MM.1S (cell line): Measurements from ENCODE around the gene ADD2.

ENCODE experiments used
- DNase-seq: peaks from one replicate; pipeline ENCODE4 v3.0.0-alpha.2; 2015
- H2AFZ ChIP-seq: fragments of 300-600 bp; sonication (generic); 2 replicates; pipeline ENCODE4 v1.6.0; 2016; ENCODE audit warnings: antibody characterized with exemption, low read length
- H3F3A ChIP-seq: fragments of 300-600 bp; sonication (generic); 2 replicates; pipeline ENCODE4 v1.6.1; 2016; ENCODE audit warnings: mild to moderate bottlenecking, antibody characterized with exemption, low read length, moderate library complexity, mixed read lengths; ENCODE audit not compliant: insufficient read depth
- H3K27ac ChIP-seq: fragments of 300-600 bp; sonication (generic); 2 replicates; pipeline ENCODE4 v1.5.1; 2016; ENCODE audit warnings: mild to moderate bottlenecking, low read length
- H3K27me3 ChIP-seq: fragments of 300-600 bp; sonication (generic); replicated peaks from 2 replicates; pipeline ENCODE4 v1.6.0; 2016; ENCODE audit warnings: low read length; ENCODE audit not compliant: insufficient read depth
- H3K36me3 ChIP-seq: fragments of 300-600 bp; sonication (generic); replicated peaks from 2 replicates; pipeline ENCODE4 v1.6.1; 2016; ENCODE audit warnings: mild to moderate bottlenecking, low read length, mixed read lengths; ENCODE audit not compliant: insufficient read depth
- H3K4me1 ChIP-seq: fragments of 300-600 bp; sonication (generic); 2 replicates; pipeline ENCODE4 v1.6.1; 2016; ENCODE audit warnings: low read length, mixed read lengths
- H3K4me2 ChIP-seq: fragments of 300-600 bp; sonication (generic); 2 replicates; pipeline ENCODE4 v1.6.0; 2016; ENCODE audit warnings: low read depth, low read length
- H3K4me3 ChIP-seq: fragments of 300-600 bp; sonication (generic); 2 replicates; pipeline ENCODE4 v1.5.1; 2016; ENCODE audit warnings: low read length, mixed read lengths
- H3K79me2 ChIP-seq: fragments of 300-600 bp; sonication (generic); 2 replicates; pipeline ENCODE4 v1.6.1; 2016; ENCODE audit warnings: mixed run types, low read length, mixed read lengths
- H3K9ac ChIP-seq: fragments of 300-600 bp; sonication (generic); 2 replicates; pipeline ENCODE4 v1.6.1; 2016; ENCODE audit warnings: low read length, mixed read lengths
- H3K9me2 ChIP-seq: fragments of 300-600 bp; sonication (generic); replicated peaks from 2 replicates; pipeline ENCODE4 v1.6.1; 2016; ENCODE audit warnings: mild to moderate bottlenecking, low read length, mixed read lengths; ENCODE audit not compliant: insufficient read depth
- H3K9me3 ChIP-seq: fragments of 300-600 bp; sonication (generic); replicated peaks from 2 replicates; pipeline ENCODE4 v1.6.1; 2016; ENCODE audit warnings: mild to moderate bottlenecking, low read length, mixed read lengths; ENCODE audit not compliant: insufficient read depth
- H4K20me1 ChIP-seq: fragments of 300-600 bp; sonication (generic); 2 replicates; pipeline ENCODE4 v1.6.1; 2016; ENCODE audit warnings: mild to moderate bottlenecking, low read length, moderate library complexity, mixed read lengths; ENCODE audit not compliant: insufficient read depth
- CTCF ChIP-seq: fragments of 300-600 bp; sonication (generic); IDR thresholded peaks from 2 replicates; pipeline ENCODE4 v1.5.1; 2016; ENCODE audit warnings: antibody characterized with exemption, low read length, mixed read lengths
- EZH2 ChIP-seq: fragments of 300-600 bp; sonication (generic); optimal IDR thresholded peaks from 2 replicates; pipeline ENCODE3; 2017; ENCODE audit warnings: low read depth, mild to moderate bottlenecking, antibody characterized with exemption, low read length, mixed read lengths
- EZH2phosphoT487 ChIP-seq: fragments of 300-600 bp; sonication (generic); IDR thresholded peaks from 2 replicates; pipeline ENCODE4 v1.6.1; 2018; ENCODE audit warnings: antibody characterized with exemption, low read length

Gene ADD2

GRCh38 chr2:70753031-70753430 is 15.0 kb downstream of the ADD2 start:
- H3F3A ChIP-seq = no peaks in the 10 kb centered on the region
- no peak overlapping the region for H3K4me3 ChIP-seq
- no peak overlapping the region for H3K9ac ChIP-seq
- H3K9me3 ChIP-seq = no peaks in the 10 kb centered on the region
- H4K20me1 ChIP-seq = no peaks in the 10 kb centered on the region
- H3K4me1 ChIP-seq = no peaks in the 10 kb centered on the region
- H3K9me2 ChIP-seq = no peaks in the 10 kb centered on the region
- TF ChIP-seq EZH2 = no peak
- no peak for TF ChIP-seq CTCF
- TF ChIP-seq EZH2phosphoT487 = no peak
- H3K27ac ChIP-seq = no peak overlapping the region
- 0 out of 2 replicates have a peak, but pooled peaks cover 4% of the 10 kb centered on the region for H3K79me2 ChIP-seq
- no peak overlapping the region for H2AFZ ChIP-seq
- H3K36me3 ChIP-seq = no peaks in the 10 kb centered on the region
- no peak overlapping the region for H3K4me2 ChIP-seq
- DNase-seq = no peak
- H3K27me3 ChIP-seq = no peaks in the 10 kb centered on the region

- 0 out of 2 replicates have a peak, but pooled peaks cover 4% of the 10 kb centered on the region for H3K79me2 ChIP-seq
- H3K4me1 ChIP-seq = no peaks in the 10 kb centered on the region
- H3K9ac ChIP-seq = no peak overlapping the region
- no peak for DNase-seq
- no peak overlapping the region for H3K4me2 ChIP-seq
- H3K9me2 ChIP-seq = no peaks in the 10 kb centered on the region
- H3K36me3 ChIP-seq = no peaks in the 10 kb centered on the region
- no peak overlapping the region for H3K27ac ChIP-seq
- H3F3A ChIP-seq = no peaks in the 10 kb centered on the region
- TF ChIP-seq CTCF (no peak), EZH2 (no peak), EZH2phosphoT487 (no peak)
- H3K27me3 ChIP-seq = no peaks in the 10 kb centered on the region
- H2AFZ ChIP-seq = no peak overlapping the region
- no peaks in the 10 kb centered on the region for H4K20me1 ChIP-seq
- no peaks in the 10 kb centered on the region for H3K9me3 ChIP-seq
- no peak overlapping the region for H3K4me3 ChIP-seq
These were observed 15.6 kb downstream of the ADD2 start for GRCh38 chr2:70752396-70752795.

- no peaks in the 10 kb centered on the region for H3K9me3 ChIP-seq
- no peak overlapping the region for H3K27ac ChIP-seq
- no peak for TF ChIP-seq EZH2phosphoT487
- no peak for TF ChIP-seq CTCF
- TF ChIP-seq EZH2 = no peak
- H3K79me2 ChIP-seq = 0 out of 2 replicates have a peak, but pooled peaks cover 4% of the 10 kb centered on the region
- H3K36me3 ChIP-seq = no peaks in the 10 kb centered on the region
- H2AFZ ChIP-seq = no peak overlapping the region
- no peaks in the 10 kb centered on the region for H3K9me2 ChIP-seq
- no peak overlapping the region for H3K4me2 ChIP-seq
- no peak for DNase-seq
- no peak overlapping the region for H3K9ac ChIP-seq
- H3K4me3 ChIP-seq = no peak overlapping the region
- H3K4me1 ChIP-seq = no peaks in the 10 kb centered on the region
- no peaks in the 10 kb centered on the region for H3K27me3 ChIP-seq
- H4K20me1 ChIP-seq = no peaks in the 10 kb centered on the region
- no peaks in the 10 kb centered on the region for H3F3A ChIP-seq
These were observed 16.1 kb downstream of the ADD2 start for GRCh38 chr2:70751881-70752280.
